ENCODE results near the gene BCL6B.

The BCL6B gene

GRCh38 chr17:7029659-7030058, 6.8 kb downstream of the BCL6B start:
- no peak for DNase-seq (ENCODE audit: low read depth)
- TF ChIP-seq CTCF (IDR thresholded peaks at IDR 0.05; ENCODE audit: control insufficient read depth, extremely low read depth, insufficient read depth), result no peak
- H3K4me3 ChIP-seq (ENCODE audit: low read depth, low read length), result no peak overlapping the region

GRCh38 chr17:7034955-7035590, 12.2 kb downstream of the BCL6B start:
- DNase-seq (ENCODE audit: low read depth), result no peak
- TF ChIP-seq CTCF (IDR thresholded peaks at IDR 0.05; ENCODE audit: control insufficient read depth, extremely low read depth, insufficient read depth), result no peak
- H3K4me3 ChIP-seq (ENCODE audit: low read depth, low read length), result peak overlapping the region; percentile 73

GRCh38 chr17:7035591-7036368, 12.9 kb downstream of the BCL6B start, which contains the start of gene SLC16A13:
Gene SLC16A13, plus strand, starts transcription at chr17:7036015. Its CDS starts 368 bp downstream, at chr17:7036383.
- TF ChIP-seq CTCF (IDR thresholded peaks at IDR 0.05; ENCODE audit: control insufficient read depth, extremely low read depth, insufficient read depth), result no peak
- H3K4me3 ChIP-seq (ENCODE audit: low read depth, low read length), result peak within 1 kb of the TSS; percentile 73
- peak; percentile 90 for DNase-seq (ENCODE audit: low read depth)

GRCh38 chr17:7038025-7038862, 15.4 kb downstream of the BCL6B start:
- H3K4me3 ChIP-seq (ENCODE audit: low read depth, low read length), result no peak overlapping the region

GRCh38 chr17:7039832-7040231, 17.0 kb downstream of the BCL6B start:
- H3K4me3 ChIP-seq (ENCODE audit: low read depth, low read length), result no peak overlapping the region
- DNase-seq (ENCODE audit: low read depth), result no peak
- no peak for TF ChIP-seq CTCF (IDR thresholded peaks at IDR 0.05; ENCODE audit: control insufficient read depth, extremely low read depth, insufficient read depth)

More at GRCh38 chr17:7038025-7038862, 15.4 kb downstream of the BCL6B start:
- no peak for TF ChIP-seq CTCF (IDR thresholded peaks at IDR 0.05; ENCODE audit: control insufficient read depth, extremely low read depth, insufficient read depth)
- DNase-seq (ENCODE audit: low read depth), result no peak

- DNase-seq (ENCODE audit: low read depth), result no peak
These were observed 19.0 kb downstream of the BCL6B start for GRCh38 chr17:7041607-7042500.

More at GRCh38 chr17:7041607-7042500, 19.0 kb downstream of the BCL6B start:
- no peak overlapping the region for H3K4me3 ChIP-seq (ENCODE audit: low read depth, low read length)
- no peak for TF ChIP-seq CTCF (IDR thresholded peaks at IDR 0.05; ENCODE audit: control insufficient read depth, extremely low read depth, insufficient read depth)
